Thymus (tissue), 11 donors: ENCODE results near the gene SSBP2. TPM values are rescaled to one million over a fixed set of nuclear protein-coding genes. Genes with fewer than 3 reads are reported as not detected.

ENCODE experiments used
- DNase-seq, 9 donors: peaks; one replicate each; pipeline ENCODE4 v3.0.0-alpha.2; 2013; ENCODE audit warnings: low spot score in 9 of 9, low read depth in 6 of 9, missing footprints in 1 of 9
- H3K27ac ChIP-seq, 2 donors: one replicate each; pipeline ENCODE4 v1.5.1; 2013; ENCODE audit warnings: control low read depth in 1 of 2, low read depth in 1 of 2, low read length in 1 of 2, mild to moderate bottlenecking in 1 of 2, moderate library complexity in 1 of 2
- H3K27me3 ChIP-seq, 2 donors: one replicate each; pipeline ENCODE4 v1.5.1; 2013; ENCODE audit warnings: low read length in 1 of 2; ENCODE audit not compliant: control insufficient read depth in 2 of 2, insufficient read depth in 1 of 2
- H3K36me3 ChIP-seq, 2 donors: one replicate each; pipeline ENCODE4 v1.5.1; 2013; ENCODE audit warnings: low read length in 1 of 2, mild to moderate bottlenecking in 1 of 2, moderate library complexity in 1 of 2; ENCODE audit not compliant: control insufficient read depth in 2 of 2, insufficient read depth in 2 of 2
- H3K4me1 ChIP-seq, 2 donors: one replicate each; pipeline ENCODE4 v1.5.1; 2013; ENCODE audit warnings: low read length in 2 of 2; ENCODE audit not compliant: control insufficient read depth in 2 of 2, insufficient read depth in 2 of 2
- H3K4me3 ChIP-seq, 2 donors: one replicate each; pipeline ENCODE4 v1.5.1; 2013; ENCODE audit warnings: low read length in 2 of 2, control low read depth in 1 of 2, mild to moderate bottlenecking in 1 of 2
- H3K9me3 ChIP-seq, 2 donors: one replicate each; pipeline ENCODE4 v1.5.1; 2013; ENCODE audit warnings: low read length in 1 of 2, mild to moderate bottlenecking in 1 of 2; ENCODE audit not compliant: control insufficient read depth in 2 of 2, insufficient read depth in 1 of 2
- WGBS: extraction: QIAGEN DNeasy Blood & Tissue Kit; methylation state at CpG from one replicate; pipeline ENCODE4 v1.1.7; 2013; 5-methylcytosine and 5-hydroxymethylcytosine counted together
- polyA plus RNA-seq: library from polyadenylated mRNA; stranded (reverse); fragments of 200-250 nt; gene quantifications from one replicate; pipeline ENCODE4 v1.2.3, GENCODE V29; 2013
- total RNA-seq: library from RNA; stranded (reverse); fragments of 120-200 nt; gene quantifications from one replicate; pipeline ENCODE4 v1.2.4, GENCODE V29; 2013
- donor health status: healthy.

Gene SSBP2
- total and polyA plus RNA-seq, 2 donors, result 61.1 to 125 TPM

DNA sequence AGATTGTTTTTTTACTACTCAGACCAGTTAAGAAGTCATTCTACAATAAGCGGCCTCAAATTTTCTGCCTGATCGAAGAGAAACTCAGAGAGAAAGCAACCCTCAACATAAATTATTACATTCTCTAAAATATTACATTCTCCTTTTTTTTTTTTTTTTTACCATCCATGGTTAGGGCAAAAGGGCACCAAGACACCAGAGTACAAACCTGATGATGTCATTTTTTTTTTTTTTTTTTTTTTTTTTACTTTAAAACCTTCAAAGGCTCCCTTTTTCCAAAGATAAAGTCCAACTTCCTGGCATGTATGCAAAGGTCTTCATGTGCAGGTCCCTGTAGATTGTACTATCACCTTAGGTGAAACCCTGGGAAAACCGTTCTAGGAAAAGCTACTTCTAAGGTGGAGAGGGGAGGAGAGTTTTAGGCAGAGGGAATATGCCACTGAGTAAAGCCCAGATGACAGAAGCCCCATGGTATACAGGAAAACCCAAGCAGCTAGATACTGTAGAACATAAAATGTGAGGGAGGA is 104.4 kb downstream of the SSBP2 start:
- over 99% methylated on average over 3 of the region's 3 CpGs for WGBS
- no peak overlapping the region for H3K4me3 ChIP-seq
- H3K27ac ChIP-seq, result peak overlapping the region in 1 of 2 donors; percentile 15
- DNase-seq, result no peak
- H3K27me3 ChIP-seq, result no peaks in the 10 kb centered on the region
- peaks cover 0 to 35% of the 10 kb centered on the region in 2 donors for H3K36me3 ChIP-seq
- peaks cover 0 to 3% of the 10 kb centered on the region in 2 donors for H3K4me1 ChIP-seq
- no peaks in the 10 kb centered on the region for H3K9me3 ChIP-seq

DNA sequence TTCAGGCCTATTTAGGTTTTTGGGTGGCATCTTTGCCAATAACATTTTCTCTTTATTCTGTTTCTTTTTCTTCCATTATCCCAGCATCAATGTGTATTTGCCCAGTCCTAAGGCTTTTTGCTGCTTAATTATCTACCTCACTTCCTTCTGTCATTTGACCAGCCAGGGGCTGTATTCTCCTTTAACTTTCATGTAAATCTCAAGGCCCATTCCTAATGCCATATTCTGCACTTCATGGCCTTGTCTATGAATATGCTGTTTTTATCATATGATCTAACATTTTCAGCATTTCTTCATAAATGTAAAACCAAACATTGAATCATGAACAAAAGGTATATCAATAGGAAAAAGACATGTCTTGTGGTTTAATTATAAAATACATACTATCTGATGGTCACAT is 108.7 kb downstream of the SSBP2 start:
- no peak for DNase-seq
- Histone ChIP-seq H3K27ac (no peak overlapping the region), H3K4me3 (no peak overlapping the region), H3K4me1 (peaks cover 0 to 3% of the 10 kb centered on the region in 2 donors), H3K36me3 (peaks cover 0 to 21% of the 10 kb centered on the region in 2 donors), H3K27me3 (no peaks in the 10 kb centered on the region), H3K9me3 (no peaks in the 10 kb centered on the region)

GRCh38 chr5:81639556-81639955 is 111.3 kb downstream of the SSBP2 start:
- Histone ChIP-seq H3K27me3 (no peaks in the 10 kb centered on the region), H3K4me1 (peaks cover 7 to 18% of the 10 kb centered on the region in 2 donors), H3K9me3 (no peaks in the 10 kb centered on the region), H3K4me3 (no peak overlapping the region), H3K36me3 (peaks cover 0 to 33% of the 10 kb centered on the region in 2 donors), H3K27ac (no peak overlapping the region)
- WGBS, result 94% methylated on average over 1 of the region's 1 CpG
- no peak for DNase-seq

GRCh38 chr5:81638471-81638870 is 112.4 kb downstream of the SSBP2 start:
- 89% methylated on average over 1 of the region's 1 CpG for WGBS
- no peaks in the 10 kb centered on the region for H3K9me3 ChIP-seq
- no peak overlapping the region for H3K4me3 ChIP-seq
- DNase-seq, result no peak
- H3K27ac ChIP-seq, result no peak overlapping the region
- no peaks in the 10 kb centered on the region for H3K27me3 ChIP-seq
- peaks cover 0 to 33% of the 10 kb centered on the region in 2 donors for H3K36me3 ChIP-seq
- peaks cover 14 to 27% of the 10 kb centered on the region in 2 donors for H3K4me1 ChIP-seq

DNA sequence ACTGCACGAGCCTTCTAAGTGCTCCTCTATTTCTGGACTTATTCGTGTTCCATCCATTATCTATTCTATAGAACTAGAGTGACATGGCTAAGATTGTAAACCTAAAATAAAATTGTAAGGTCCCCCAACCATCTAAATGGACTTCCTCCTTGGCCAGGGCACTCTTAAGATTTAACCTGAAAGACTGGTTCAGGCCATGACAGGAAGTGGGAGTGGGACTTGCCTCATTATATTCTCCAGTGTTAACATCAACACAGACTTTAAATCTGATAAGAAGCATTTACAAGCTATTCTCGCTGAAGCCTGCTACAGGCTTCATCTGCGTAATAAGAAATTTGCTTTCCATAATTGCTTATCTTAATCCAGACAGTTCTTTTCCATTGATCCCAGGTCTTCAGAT is 117.0 kb downstream of the SSBP2 start:
- peaks cover 3 to 36% of the 10 kb centered on the region in 2 donors for H3K36me3 ChIP-seq

GRCh38 chr5:81633471-81633870 is 117.4 kb downstream of the SSBP2 start:
- no peaks in the 10 kb centered on the region for H3K9me3 ChIP-seq
- WGBS, result 53% methylated on average over 3 of the region's 3 CpGs

More for the DNA sequence above, 117.0 kb downstream of the SSBP2 start:
- WGBS, result 64% methylated on average over 4 of the region's 4 CpGs
- peak in 4 of 9 donors; percentile 22 to 54 (median 32) for DNase-seq
- no peaks in the 10 kb centered on the region for H3K9me3 ChIP-seq
- H3K27me3 ChIP-seq, result no peaks in the 10 kb centered on the region
- no peak overlapping the region for H3K4me3 ChIP-seq
- H3K27ac ChIP-seq, result peak overlapping the region; percentile 33 to 70
- H3K4me1 ChIP-seq, result peaks cover 28 to 55% of the 10 kb centered on the region in 2 donors

GRCh38 chr5:81632679-81633078 is 118.2 kb downstream of the SSBP2 start:
- H3K27me3 ChIP-seq, result no peaks in the 10 kb centered on the region

More at GRCh38 chr5:81633471-81633870, 117.4 kb downstream of the SSBP2 start:
- Histone ChIP-seq H3K4me3 (no peak overlapping the region), H3K4me1 (peaks cover 30 to 57% of the 10 kb centered on the region in 2 donors), H3K27me3 (no peaks in the 10 kb centered on the region), H3K36me3 (peaks cover 3 to 40% of the 10 kb centered on the region in 2 donors), H3K27ac (peak overlapping the region; percentile 33 to 70)
- DNase-seq, result peak in 2 of 9 donors; percentile 10 to 26

DNA sequence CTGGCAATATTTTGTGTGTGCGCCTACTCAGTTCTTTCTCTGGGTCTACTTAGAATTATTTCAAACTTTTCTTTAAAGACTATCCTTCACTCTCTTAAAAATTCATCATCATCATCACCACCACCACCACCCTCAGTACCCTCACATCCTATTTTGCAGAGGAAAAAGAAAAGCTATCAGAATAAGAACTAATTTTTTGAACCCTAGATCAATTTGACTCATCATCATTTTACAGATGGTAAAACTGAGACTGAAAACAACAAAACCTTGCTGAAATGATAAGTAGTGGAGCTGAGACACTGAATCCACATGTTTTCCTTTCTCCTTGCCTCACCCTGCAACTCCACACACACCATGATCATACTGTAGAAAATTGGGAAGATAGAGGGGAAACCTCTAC is 119.3 kb downstream of the SSBP2 start:
- no peaks in the 10 kb centered on the region for H3K27me3 ChIP-seq
- 0% methylated on average over 1 of the region's 1 CpG for WGBS

More at GRCh38 chr5:81632679-81633078, 118.2 kb downstream of the SSBP2 start:
- peaks cover 3 to 46% of the 10 kb centered on the region in 2 donors for H3K36me3 ChIP-seq
- H3K4me3 ChIP-seq, result no peak overlapping the region
- H3K4me1 ChIP-seq, result peaks cover 30 to 62% of the 10 kb centered on the region in 2 donors
- DNase-seq, result peak in 1 of 9 donors; percentile 31
- H3K27ac ChIP-seq, result peak overlapping the region in 1 of 2 donors; percentile 60
- H3K9me3 ChIP-seq, result no peaks in the 10 kb centered on the region

DNA sequence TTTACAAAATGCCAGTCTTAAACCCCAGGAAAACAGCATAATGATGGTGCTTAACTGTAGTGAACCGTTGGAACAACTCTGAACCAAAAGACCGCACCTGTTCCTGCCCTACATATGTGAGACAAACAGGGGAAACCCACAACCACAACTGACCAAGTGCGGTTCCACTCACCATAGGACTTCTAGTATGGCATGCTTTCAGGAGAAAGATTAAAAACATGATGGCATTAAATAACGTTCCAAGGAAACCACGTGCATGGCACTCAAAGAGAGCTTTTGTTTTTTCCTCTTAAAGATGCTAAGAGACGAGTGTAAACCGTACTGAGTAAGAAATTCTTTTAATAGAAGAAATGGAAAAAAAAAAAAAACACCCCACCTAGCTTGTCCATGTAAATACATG is 119.8 kb downstream of the SSBP2 start:
- Histone ChIP-seq H3K27ac (peak overlapping the region; percentile 54 to 81), H3K9me3 (no peaks in the 10 kb centered on the region), H3K27me3 (no peaks in the 10 kb centered on the region), H3K4me3 (peak overlapping the region in 1 of 2 donors; percentile 25), H3K4me1 (peaks cover 30 to 60% of the 10 kb centered on the region in 2 donors), H3K36me3 (peaks cover 7 to 46% of the 10 kb centered on the region in 2 donors)
- DNase-seq, result peak; percentile 69 to 95 (median 83)
- 7% methylated on average over 7 of the region's 7 CpGs for WGBS

More for the DNA sequence above, 119.3 kb downstream of the SSBP2 start:
- Histone ChIP-seq H3K9me3 (no peaks in the 10 kb centered on the region), H3K4me1 (peaks cover 30 to 60% of the 10 kb centered on the region in 2 donors), H3K27ac (peak overlapping the region; percentile 31 to 81), H3K4me3 (peak overlapping the region in 1 of 2 donors; percentile 25), H3K36me3 (peaks cover 4 to 44% of the 10 kb centered on the region in 2 donors)
- no peak for DNase-seq
